Amygdala (tissue), 56 donors: ENCODE data around the gene LRMDA.

Source experiments
- DNase-seq, 56 donors: peaks; one replicate each; lab custom pipeline; 2025; lab: John Stamatoyannopoulos, UW

The LRMDA gene

GRCh38 chr10:75839020-75839419 is 407.6 kb downstream of the LRMDA start:
- DNase-seq, result no peak

GRCh38 chr10:75841266-75841665 is 409.8 kb downstream of the LRMDA start:
- no peak for DNase-seq

- DNase-seq, result no peak
These were observed 413.9 kb downstream of the LRMDA start for GRCh38 chr10:75845176-75845947.

- DNase-seq, result no peak
These were observed 416.1 kb downstream of the LRMDA start for GRCh38 chr10:75847477-75847876.

GRCh38 chr10:75851580-75852345 is 420.3 kb downstream of the LRMDA start:
- DNase-seq, result no peak

- no peak for DNase-seq
These were observed 421.5 kb downstream of the LRMDA start for GRCh38 chr10:75852851-75853484.

- no peak for DNase-seq
These were observed 425.9 kb downstream of the LRMDA start for GRCh38 chr10:75857269-75857846.

- DNase-seq, result no peak
These were observed 426.5 kb downstream of the LRMDA start for GRCh38 chr10:75857896-75858295.

- no peak for DNase-seq
These were observed 426.9 kb downstream of the LRMDA start for GRCh38 chr10:75858339-75858738.

GRCh38 chr10:75859141-75859540 is 427.7 kb downstream of the LRMDA start:
- no peak for DNase-seq

GRCh38 chr10:75860009-75860408 is 428.6 kb downstream of the LRMDA start:
- DNase-seq, result no peak

GRCh38 chr10:75861582-75861981 is 430.2 kb downstream of the LRMDA start:
- no peak for DNase-seq

- DNase-seq, result no peak
These were observed 431.5 kb downstream of the LRMDA start for GRCh38 chr10:75862935-75863334.

- DNase-seq, result no peak
These were observed 433.3 kb downstream of the LRMDA start for GRCh38 chr10:75864717-75865116.

- no peak for DNase-seq
These were observed 434.2 kb downstream of the LRMDA start for GRCh38 chr10:75865413-75866299.

GRCh38 chr10:75866300-75866625 is 434.8 kb downstream of the LRMDA start:
- DNase-seq, result no peak

GRCh38 chr10:75866731-75867130 is 435.3 kb downstream of the LRMDA start:
- no peak for DNase-seq

- no peak for DNase-seq
These were observed 437.1 kb downstream of the LRMDA start for GRCh38 chr10:75868574-75868973.

GRCh38 chr10:75870039-75870645 is 438.7 kb downstream of the LRMDA start:
- DNase-seq, result no peak

- DNase-seq, result no peak
These were observed 444.3 kb downstream of the LRMDA start for GRCh38 chr10:75875740-75876139.
